Glutamatergic neuron (in vitro differentiated cells): ENCODE data around the gene HLA-F. TPM values are rescaled to one million over a fixed set of nuclear protein-coding genes. Genes with fewer than 3 reads are reported as not detected.

Experiments
- DNase-seq: peaks from one replicate; pipeline ENCODE4 v3.0.0; 2022
- H3K27ac Mint-ChIP-seq: one replicate; pipeline ENCODE4 v1.8.0; 2020; ENCODE audit warnings: mild to moderate bottlenecking, mixed read lengths, inconsistent platforms; ENCODE audit not compliant: unreplicated experiment
- H3K27me3 Mint-ChIP-seq: one replicate; pipeline ENCODE4 v1.8.0; 2020; ENCODE audit warnings: mild to moderate bottlenecking, moderate library complexity, mixed read lengths, inconsistent platforms; ENCODE audit not compliant: unreplicated experiment
- H3K36me3 Mint-ChIP-seq: one replicate; pipeline ENCODE4 v1.8.0; 2020; ENCODE audit warnings: mild to moderate bottlenecking, mixed read lengths, inconsistent platforms; ENCODE audit not compliant: unreplicated experiment
- H3K4me1 Mint-ChIP-seq: one replicate; pipeline ENCODE4 v1.8.0; 2020; ENCODE audit warnings: mild to moderate bottlenecking, low read depth, mixed read lengths, inconsistent platforms; ENCODE audit not compliant: unreplicated experiment
- H3K4me3 Mint-ChIP-seq: one replicate; pipeline ENCODE4 v1.8.0; 2020; ENCODE audit warnings: mild to moderate bottlenecking, mixed read lengths, inconsistent platforms; ENCODE audit not compliant: unreplicated experiment
- H3K9me3 Mint-ChIP-seq: one replicate; pipeline ENCODE4 v1.8.0; 2020; ENCODE audit warnings: mild to moderate bottlenecking, moderate library complexity, mixed read lengths, inconsistent platforms; ENCODE audit not compliant: unreplicated experiment
- CTCF ChIP-seq: fragments of 200-600 bp; sonication (generic); IDR thresholded peaks from one replicate; pipeline ENCODE4 v1.5.0; 2021; ENCODE audit not compliant: partially characterized antibody, unreplicated experiment
- total RNA-seq: library from RNA; stranded (reverse); fragmentation: NEBNext Ultra II Directional; extraction: Animal tissue kit (Norgen Biotek cat#: 25700); gene quantifications from one replicate; pipeline ENCODE4 v1.2.1, GENCODE V29; 2021; ENCODE audit not compliant: unreplicated experiment

HLA-F gene
- total RNA-seq, 1 donor from 2014 or later = 1.9 TPM

GRCh38 chr6:29749308-29749662 lies 26.1 kb downstream of the HLA-F start:
- no peak for TF ChIP-seq CTCF
- Mint-ChIP-seq H3K4me1 (no peaks in the 10 kb centered on the region), H3K4me3 (peak overlapping the region; percentile 97), H3K9me3 (peaks cover 2% of the 10 kb centered on the region), H3K27ac (no peak overlapping the region), H3K36me3 (no peaks in the 10 kb centered on the region), H3K27me3 (peaks cover 23% of the 10 kb centered on the region)
- no peak for DNase-seq

- Mint-ChIP-seq H3K36me3 (no peaks in the 10 kb centered on the region), H3K9me3 (peaks cover 2% of the 10 kb centered on the region), H3K27ac (no peak overlapping the region), H3K27me3 (peaks cover 23% of the 10 kb centered on the region), H3K4me1 (no peaks in the 10 kb centered on the region), H3K4me3 (peak overlapping the region; percentile 97)
- no peak for DNase-seq
- TF ChIP-seq CTCF = no peak
These were observed 26.4 kb downstream of the HLA-F start for GRCh38 chr6:29749668-29750067.

- peaks cover 2% of the 10 kb centered on the region for H3K9me3 Mint-ChIP-seq
- DNase-seq = no peak
- no peak overlapping the region for H3K27ac Mint-ChIP-seq
- no peak for TF ChIP-seq CTCF
- H3K4me3 Mint-ChIP-seq = no peak overlapping the region
- peaks cover 24% of the 10 kb centered on the region for H3K27me3 Mint-ChIP-seq
- H3K4me1 Mint-ChIP-seq = no peaks in the 10 kb centered on the region
- H3K36me3 Mint-ChIP-seq = no peaks in the 10 kb centered on the region
These were observed 27.5 kb downstream of the HLA-F start for GRCh38 chr6:29750709-29751108.

GRCh38 chr6:29751480-29751879 lies 28.2 kb downstream of the HLA-F start:
- Mint-ChIP-seq H3K4me3 (peak overlapping the region; percentile 35), H3K36me3 (no peaks in the 10 kb centered on the region), H3K27ac (no peak overlapping the region), H3K27me3 (peaks cover 23% of the 10 kb centered on the region), H3K9me3 (peaks cover 2% of the 10 kb centered on the region), H3K4me1 (peaks cover 2% of the 10 kb centered on the region)
- no peak for TF ChIP-seq CTCF
- DNase-seq = no peak

- Mint-ChIP-seq H3K27ac (peak overlapping the region; percentile 17), H3K4me1 (peaks cover 8% of the 10 kb centered on the region)
These were observed 29.4 kb downstream of the HLA-F start for GRCh38 chr6:29752451-29753308.

More at GRCh38 chr6:29752451-29753308, 29.4 kb downstream of the HLA-F start:
- Mint-ChIP-seq H3K27me3 (peaks cover 20% of the 10 kb centered on the region), H3K4me3 (peak overlapping the region; percentile 93), H3K9me3 (peaks cover 2% of the 10 kb centered on the region), H3K36me3 (no peaks in the 10 kb centered on the region)
- TF ChIP-seq CTCF = peak; percentile 88
- peak; percentile 92 for DNase-seq
